GM18502 (cell line): Measurements from ENCODE around the gene HTR7.

ENCODE experiments used
- ATAC-seq: cut with Tn5 transposase; IDR thresholded peaks from one replicate; pipeline ENCODE4 v1.9.1; 2021; ENCODE audit warnings: mild to moderate bottlenecking; ENCODE audit not compliant: unreplicated experiment, poor library complexity

Gene HTR7

DNA sequence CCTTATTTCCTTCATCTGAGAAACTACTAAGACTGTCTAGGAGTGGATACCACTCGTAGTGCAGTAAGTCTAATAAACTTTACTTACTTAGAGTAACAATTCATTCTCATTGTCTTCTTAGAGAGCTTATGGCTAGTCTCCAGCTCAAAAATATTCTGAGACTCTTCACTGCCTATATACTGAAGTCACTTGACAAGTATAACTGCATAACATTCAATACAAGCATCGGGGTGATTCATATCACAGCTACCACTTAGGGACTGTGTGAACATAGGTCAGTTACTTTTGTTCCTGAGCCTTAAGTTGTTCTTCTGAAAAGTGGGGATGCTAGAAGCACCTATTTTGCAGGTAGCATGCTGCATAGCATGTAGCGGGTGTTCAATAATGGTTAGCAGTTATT is 111.0 kb downstream of the HTR7 start:
- no peak for ATAC-seq

GRCh38 chr10:90745565-90745964 is 112.3 kb downstream of the HTR7 start:
- no peak for ATAC-seq

- ATAC-seq, result no peak
These were observed 114.5 kb downstream of the HTR7 start for GRCh38 chr10:90743291-90743690.

DNA sequence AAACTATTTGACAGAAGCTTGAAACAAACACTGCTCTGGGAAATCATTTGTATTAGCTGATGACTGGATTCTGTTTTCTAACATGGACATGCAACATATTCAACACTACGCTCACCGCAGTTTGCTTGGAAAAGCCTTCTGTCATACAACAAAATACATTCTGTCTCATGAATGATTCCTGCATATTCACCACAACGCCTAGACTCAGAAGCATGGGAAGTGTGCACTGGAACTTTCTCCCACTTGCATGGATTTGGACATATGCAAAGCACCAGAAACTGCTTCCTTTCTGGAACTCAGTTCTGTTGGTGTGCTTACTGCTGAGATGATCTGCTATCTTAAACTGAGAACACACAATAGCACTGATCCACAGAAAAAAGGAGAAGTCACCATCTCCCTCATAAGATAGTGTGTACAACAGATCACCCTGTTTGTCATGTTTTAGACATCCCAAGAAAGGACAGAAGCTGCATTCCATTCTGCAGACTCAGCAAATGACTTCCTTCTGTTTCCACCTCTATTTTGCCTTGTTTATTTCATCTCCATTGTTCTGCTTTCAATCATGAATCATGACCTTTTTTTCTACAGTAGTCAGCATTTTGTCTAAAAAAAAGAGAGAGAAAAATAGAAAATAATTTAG is 115.8 kb downstream of the HTR7 start:
- no peak for ATAC-seq

DNA sequence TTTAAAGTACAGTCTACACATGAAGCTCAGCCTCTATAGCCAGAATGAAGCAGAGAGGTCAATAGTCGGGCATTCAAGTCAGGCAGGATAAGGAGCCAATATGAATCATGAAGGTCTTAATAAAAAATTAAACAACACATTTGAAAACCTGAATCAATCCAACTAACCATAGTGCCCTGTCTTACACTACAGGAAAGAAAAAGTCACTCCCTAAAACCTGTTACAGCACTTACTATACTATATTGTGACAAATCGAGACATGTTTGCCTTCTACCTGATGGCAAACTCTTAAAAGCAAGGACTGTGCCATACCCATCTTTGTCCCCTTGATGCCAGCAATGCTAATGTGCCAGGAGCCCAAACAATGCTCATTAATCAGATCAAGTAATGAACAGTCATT is 117.6 kb downstream of the HTR7 start:
- no peak for ATAC-seq

DNA sequence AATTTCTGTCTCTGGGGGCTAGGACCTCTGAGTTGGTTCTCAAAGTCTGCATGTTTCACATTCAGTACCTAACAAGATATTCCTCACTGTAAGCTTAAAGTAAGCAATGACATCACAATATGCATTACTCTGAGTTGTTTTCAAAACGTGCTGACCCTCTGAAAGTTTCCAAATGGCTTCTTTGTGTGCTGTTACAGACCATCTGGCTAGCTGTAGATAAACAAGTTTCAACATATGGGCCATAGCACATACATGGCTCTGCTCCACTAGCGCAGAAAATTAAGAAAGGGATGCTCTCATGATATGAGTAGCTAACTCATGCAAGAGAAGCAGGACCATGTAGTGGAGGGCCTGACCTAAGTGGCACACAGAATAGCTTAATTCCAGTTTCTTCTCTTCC is 119.0 kb downstream of the HTR7 start:
- no peak for ATAC-seq

- no peak for ATAC-seq
These were observed 123.4 kb downstream of the HTR7 start for GRCh38 chr10:90734415-90734814.

GRCh38 chr10:90732581-90732980 is 125.3 kb downstream of the HTR7 start:
- ATAC-seq, result no peak

DNA sequence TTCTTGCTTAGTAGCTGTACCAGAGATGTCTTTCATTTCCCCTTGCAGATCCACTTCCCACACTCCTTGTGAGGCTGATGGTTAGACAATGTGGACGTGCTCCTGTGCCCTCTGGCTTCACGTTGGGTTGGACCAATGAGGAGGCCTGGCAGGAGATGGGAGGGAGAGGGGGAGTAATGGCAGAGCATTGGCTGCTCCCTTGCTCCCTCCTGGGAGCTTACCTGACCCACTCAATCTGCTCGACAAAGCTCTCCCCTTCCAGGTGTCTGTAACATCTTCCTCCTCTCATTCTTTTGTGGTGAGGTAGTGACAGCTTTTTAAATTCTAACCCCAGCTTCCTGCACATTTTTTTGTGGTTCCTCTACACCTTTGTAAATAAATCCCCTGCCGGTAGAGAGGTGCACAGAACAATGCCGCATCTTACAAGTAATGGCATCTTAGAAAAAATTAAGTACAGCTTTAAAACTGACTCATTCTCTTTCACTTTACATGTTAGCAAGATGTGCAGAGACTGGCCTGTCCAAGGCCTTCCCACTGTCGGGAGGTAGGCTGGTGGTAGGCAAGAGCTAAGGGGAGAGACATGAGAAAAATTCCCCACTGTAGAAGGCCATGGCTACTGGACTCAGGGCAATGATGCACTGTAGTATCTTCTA is 134.3 kb downstream of the HTR7 start:
- no peak for ATAC-seq

GRCh38 chr10:90722832-90723231 is 135.0 kb downstream of the HTR7 start:
- ATAC-seq, result no peak

DNA sequence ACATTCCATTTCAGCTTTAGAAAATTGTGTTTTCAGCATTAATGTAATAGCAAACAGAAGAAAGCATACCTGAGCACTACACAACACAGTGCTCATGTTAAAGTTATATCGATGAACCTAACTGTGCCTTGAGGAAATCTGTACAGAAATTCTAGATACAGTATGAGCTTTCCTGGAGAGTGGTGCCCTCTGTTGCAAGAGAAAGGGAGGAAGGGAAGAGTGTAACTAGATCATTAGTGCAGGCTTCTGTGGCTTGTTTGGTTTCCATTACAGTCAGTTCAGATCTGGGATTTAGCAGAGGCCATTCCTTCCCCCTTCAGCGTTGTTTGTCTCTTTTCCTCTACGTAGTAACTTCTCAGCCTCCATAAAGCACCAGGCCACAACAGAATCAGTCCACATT is 139.7 kb downstream of the HTR7 start:
- no peak for ATAC-seq

- ATAC-seq, result no peak
These were observed 145.3 kb downstream of the HTR7 start for GRCh38 chr10:90712529-90712928.

DNA sequence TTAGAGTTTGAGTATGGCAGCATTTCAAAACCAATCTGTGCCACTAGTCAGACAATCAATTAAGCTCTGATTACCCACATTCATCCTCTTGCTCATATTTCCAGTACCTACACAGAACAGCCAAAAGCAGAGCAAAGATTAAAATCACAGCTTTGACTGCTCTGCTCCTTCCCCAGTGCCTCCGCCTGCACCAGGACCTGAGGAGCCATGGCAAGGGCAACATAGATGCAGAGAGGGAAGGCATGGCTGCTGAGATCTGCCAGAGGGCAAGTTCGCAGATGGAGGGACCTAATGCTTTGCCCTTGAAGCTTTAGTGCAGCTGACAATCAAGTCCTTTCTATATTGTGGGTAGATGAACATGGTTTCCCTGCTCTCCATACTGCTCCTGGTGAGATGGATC is 148.1 kb downstream of the HTR7 start:
- no peak for ATAC-seq

DNA sequence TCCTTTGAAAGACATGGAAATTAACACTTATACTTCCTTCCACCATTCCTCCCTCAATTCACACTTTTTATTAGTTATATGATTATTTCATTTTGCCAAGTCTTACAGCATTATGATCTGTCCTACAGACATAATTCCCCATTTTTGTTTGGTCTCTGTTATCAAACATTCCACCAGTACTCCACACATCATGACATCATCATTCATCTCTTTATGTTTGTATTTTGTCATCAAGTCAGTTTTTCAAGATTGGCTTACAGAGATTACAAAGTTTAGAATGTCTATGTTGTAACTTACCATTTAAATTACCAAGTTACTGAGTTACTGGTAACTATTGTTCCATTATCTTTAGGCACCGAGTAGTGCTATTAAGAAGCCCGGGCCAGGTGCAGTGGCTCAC is 150.2 kb downstream of the HTR7 start:
- no peak for ATAC-seq

- ATAC-seq, result no peak
These were observed 156.4 kb downstream of the HTR7 start for GRCh38 chr10:90701428-90701827.

DNA sequence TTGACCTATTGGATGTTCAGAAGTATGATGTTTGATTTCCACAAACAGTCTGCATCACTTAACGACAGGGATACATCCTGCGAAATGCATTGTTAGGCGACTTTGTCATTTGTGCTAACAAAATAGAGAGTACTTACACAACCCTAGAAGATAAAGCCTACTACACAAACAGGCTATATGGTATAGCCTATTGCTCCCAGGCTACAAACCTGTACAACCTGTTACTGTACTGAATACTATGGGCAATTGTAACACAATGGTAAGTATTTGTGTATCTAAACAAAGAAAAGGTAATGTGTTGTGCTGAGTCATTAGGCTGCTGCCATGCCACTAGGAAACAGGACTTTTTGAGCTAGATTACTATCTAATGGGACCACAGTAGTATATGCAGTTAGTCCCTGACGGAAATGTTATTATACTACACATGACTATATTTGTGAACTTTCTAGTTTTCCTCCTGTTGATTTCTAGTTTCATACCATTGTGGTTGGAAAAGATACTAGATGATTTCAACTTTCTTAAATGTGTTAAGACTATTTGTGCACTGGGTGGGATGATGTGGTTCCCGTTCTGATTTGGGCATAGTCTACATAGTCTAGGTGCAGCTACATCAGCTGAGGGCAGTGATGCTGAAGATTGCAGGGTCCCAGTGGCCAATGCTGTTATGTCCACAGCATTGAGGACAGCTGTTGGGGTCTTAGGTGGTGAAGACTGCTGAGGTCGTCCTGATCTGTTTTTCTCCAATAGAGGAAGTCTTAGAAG is 161.7 kb downstream of the HTR7 start:
- ATAC-seq, result no peak
